K562 (cell line): ENCODE measurements around the gene PRDM12. TPM values are rescaled to one million over a fixed set of nuclear protein-coding genes. Genes with fewer than 3 reads are reported as not detected.

Source experiments
- ATAC-seq: fragments of 200-7000 bp; cut with Tn5 transposase; 3 replicates; pipeline ENCODE4 v1.9.1; 2020; ENCODE audit warnings: moderate library complexity
- BruUV-seq: library from RNA; stranded (reverse); fragments of 400-500 nt; replicated peaks from 2 replicates; lab custom pipeline; 2021; lab: Mats Ljungman, UMichigan
- CTCF ChIA-PET: fragments of 300-600 bp; formaldehyde crosslinking; extraction: SDS; loops from one replicate; lab custom pipeline; 2021; ENCODE audit warnings: low intra/inter-chr PET ratio; lab: Yijun Ruan, JAX
- POLR2A ChIA-PET: fragments of 300-600, 350-650 bp; sonication (Branson Sonifier 250); formaldehyde crosslinking; extraction: SDS; loops from one replicate; lab custom pipeline; 2021; ENCODE audit warnings: antibody characterized with exemption, inconsistent platforms; lab: Yijun Ruan, JAX
- DNase-seq, 4 experiments: peaks; one replicate each; pipeline versions ENCODE4 v3.0.0 to v3.0.0-alpha.2; 2011 to 2018; ENCODE audit warnings: low spot score in 3 of 4, mixed read lengths in 3 of 4; ENCODE audit errors: extremely low read depth in 1 of 4
- FAIRE-seq: peaks from 2 replicates; lab custom pipeline; 2011; peaks lifted over from hg19 to GRCh38; lab: Jason Lieb, UNC
- H2AFZ ChIP-seq: 2 replicates; pipeline ENCODE4 v1.6.0; 2011; ENCODE audit warnings: low read depth, low read length, control low read depth, inconsistent platforms
- H3K27ac ChIP-seq: fragments of 200-600 bp; 3 replicates; pipeline ENCODE4 v1.8.0; 2011; ENCODE audit warnings: low read depth, mild to moderate bottlenecking, control low read depth, inconsistent platforms, low read length, moderate library complexity, mixed read lengths; ENCODE audit errors: extremely low read depth
- H3K27me3 ChIP-seq, 2 experiments: fragments of 300-600 bp in 1 of 2; 2 replicates in 1 of 2; 3 replicates in 1 of 2; pipeline versions ENCODE4 v1.6.0 to v1.8.0; 2011; ENCODE audit warnings: inconsistent platforms in 2 of 2, low read length in 2 of 2, mild to moderate bottlenecking in 1 of 2, mixed read lengths in 1 of 2, moderate library complexity in 1 of 2; ENCODE audit not compliant: control insufficient read depth in 2 of 2, insufficient read depth in 2 of 2
- H3K36me3 ChIP-seq: fragments of 300-600 bp; 3 replicates; pipeline ENCODE4 v1.8.0; 2011; ENCODE audit warnings: mild to moderate bottlenecking, low read length, inconsistent platforms; ENCODE audit not compliant: control insufficient read depth, insufficient read depth
- H3K4me1 ChIP-seq, 2 experiments: fragments of 200-600 bp in 1 of 2; replicated peaks in 1 of 2; 2 replicates in 1 of 2; 3 replicates in 1 of 2; pipeline versions ENCODE4 v1.5.1 to v1.8.0; 2011; ENCODE audit warnings: inconsistent platforms in 2 of 2, low read length in 2 of 2, mild to moderate bottlenecking in 1 of 2, mixed read lengths in 1 of 2, moderate library complexity in 1 of 2; ENCODE audit not compliant: control insufficient read depth in 2 of 2, insufficient read depth in 2 of 2
- H3K4me2 ChIP-seq: 2 replicates; pipeline ENCODE4 v1.6.1; 2011; ENCODE audit warnings: low read length, control low read depth, inconsistent platforms, mixed read lengths; ENCODE audit not compliant: insufficient read depth
- H3K4me3 ChIP-seq: fragments of 200-600 bp; sonication (generic), shearing (Covaris generic); 2 replicates; pipeline ENCODE4 v1.5.1; 2016; ENCODE audit warnings: control low read depth, inconsistent platforms
- H3K79me2 ChIP-seq: fragments of 200-600 bp; 3 replicates; pipeline ENCODE4 v1.8.0; 2011; ENCODE audit warnings: low read length, inconsistent platforms; ENCODE audit not compliant: control insufficient read depth, insufficient read depth
- H3K9ac ChIP-seq, 2 experiments: 2 replicates each; pipeline versions ENCODE4 v1.6.0 to v1.6.1; 2011; ENCODE audit warnings: low read depth in 2 of 2, low read length in 2 of 2, control low read depth in 1 of 2, inconsistent platforms in 1 of 2, mild to moderate bottlenecking in 1 of 2, mixed read lengths in 1 of 2; ENCODE audit not compliant: insufficient read depth in 1 of 2
- H3K9me1 ChIP-seq: one replicate; pipeline ENCODE4 v1.6.0; 2011; ENCODE audit warnings: inconsistent platforms, mild to moderate bottlenecking, low read length, moderate library complexity; ENCODE audit not compliant: control insufficient read depth, insufficient read depth
- H3K9me3 ChIP-seq: replicated peaks from 2 replicates; pipeline ENCODE4 v1.5.1; 2011; ENCODE audit warnings: low read depth, low read length, inconsistent platforms; ENCODE audit not compliant: control insufficient read depth, insufficient read depth
- H4K20me1 ChIP-seq: replicated peaks from 2 replicates; pipeline ENCODE4 v1.6.1; 2011; ENCODE audit warnings: low read length, inconsistent platforms, mixed read lengths; ENCODE audit not compliant: control insufficient read depth, insufficient read depth
- CEBPG ChIP-seq, 3 experiments: fragments of 200-800 bp in 1 of 3; sonication (Bioruptor generic) in 1 of 3; sonication (generic) in 1 of 3; formaldehyde crosslinking in 1 of 3; IDR thresholded peaks in 2 of 3; conservative IDR thresholded peaks in 1 of 3; 2 replicates each; pipeline versions ENCODE4 v1.6.1 to v1.8.0; 2016 to 2022; ENCODE audit warnings: missing compliant biosample characterization in 2 of 3, missing genetic modification characterization in 2 of 3, mild to moderate bottlenecking in 1 of 3, missing genetic modification reagents in 1 of 3
- ZKSCAN3 ChIP-seq: fragments of 250-450 bp; sonication (Bioruptor Pico); IDR thresholded peaks from 2 replicates; pipeline ENCODE4 v1.4.0; 2020
- ZNF316 ChIP-seq: fragments of 450-650 bp; IDR thresholded peaks from 2 replicates; pipeline ENCODE4 v1.6.1; 2016
- ZNF766 ChIP-seq: fragments of 200-800 bp; sonication (Bioruptor generic); conservative IDR thresholded peaks from 2 replicates; pipeline ENCODE4 v1.6.1; 2016; ENCODE audit warnings: missing genetic modification characterization, missing compliant biosample characterization
- WGBS: fragments of 100-300 bp; shearing (Covaris generic); methylation state at CpG from one replicate; pipeline ENCODE4 v1.1.6; 2016; ENCODE audit warnings: low coverage, mixed read lengths; ENCODE audit not compliant: insufficient coverage; ENCODE audit errors: missing lambda C conversion rate; 5-methylcytosine and 5-hydroxymethylcytosine counted together
- in situ Hi-C: fragments of 300-500 bp; cut with MboI; formaldehyde crosslinking; loops from 4 replicates; pipeline ENCODE4 v1.15.0; 2018; ENCODE audit warnings: inconsistent platforms, mixed read lengths
- intact Hi-C: fragments of 100-400 bp; cut with micrococcal nuclease; formaldehyde crosslinking; loops from 2 replicates; pipeline ENCODE4 v1.14.2; 2022
- polyA plus RNA-seq, 8 experiments: library from polyadenylated mRNA; depleted of rRNA in 4 of 8; stranded (reverse) in 5 of 8; unstranded in 3 of 8; fragments of >200 nt; fragmentation: Nextera tagmentation in 2 of 8; fragmentation: Illumina TruSeq in 1 of 8; extraction: Ambion mirVana in 2 of 8; extraction: Trizol in 1 of 8; gene quantifications; 2 replicates each; pipeline versions ENCODE4 v1.2.1 to v1.2.3, GENCODE V29; 2011 to 2014; ENCODE audit warnings: inconsistent platforms in 1 of 8, missing spikeins in 1 of 8
- total RNA-seq, 7 experiments: library from RNA; depleted of rRNA in 6 of 7; stranded (reverse); fragments of >200 nt in 6 of 7; fragmentation: Illumina TruSeq in 2 of 7; extraction: Trizol in 2 of 7; gene quantifications; 2 replicates each; pipeline versions ENCODE4 v1.2.1 to v1.2.3, GENCODE V29; 2011 to 2021; ENCODE audit warnings: low replicate concordance in 1 of 7

PRDM12 gene
- total and polyA plus RNA-seq, 9 of the 15 experiments (the other 6 are each of a cell fraction or from before 2014, with no cell fraction given), result 0.04 to 0.22 (median 0.07) TPM; not detected in 3

GRCh38 chr9:130698514-130698913 is 34.1 kb downstream of the PRDM12 start:
- Histone ChIP-seq H3K79me2 (peaks cover 57% of the 10 kb centered on the region), H3K27me3 (no peaks in the 10 kb centered on the region), H3K36me3 (peaks cover 80% of the 10 kb centered on the region), H3K9me1 (peaks cover 3% of the 10 kb centered on the region), H3K9ac (no peak overlapping the region), H3K4me3 (no peak overlapping the region), H3K4me2 (no peak overlapping the region), H2AFZ (no peak overlapping the region), H3K9me3 (no peaks in the 10 kb centered on the region), H3K4me1 (peaks cover 6% of the 10 kb centered on the region in 2 experiments; a peak in 3 of 5 replicates), H4K20me1 (peaks cover 14% of the 10 kb centered on the region), H3K27ac (no peak overlapping the region)
- POLR2A ChIA-PET, result interaction anchor here (2.0 kb wide), 1 partner anchor 8 kb away, joined by 5 read pairs; no protein-coding TSS in a partner anchor
- FAIRE-seq, result no peak
- CTCF ChIA-PET, result no interaction called here
- no peak for TF ChIP-seq ZKSCAN3 (CRISPR knock-in tag)
- no TSS peak for BruUV-seq
- no peak for ATAC-seq
- 90% methylated on average over 3 of the region's 3 CpGs for WGBS
- in situ Hi-C loops, result loop anchor here (25.0 kb wide), 1 partner anchor 561 kb away; no protein-coding TSS in a partner anchor
- intact Hi-C loops, result no loop called here
- DNase-seq, result no peak

- intact Hi-C loops, result no loop called here
- Histone ChIP-seq H3K79me2 (peaks cover 52% of the 10 kb centered on the region), H3K9me3 (no peaks in the 10 kb centered on the region), H3K4me3 (no peak overlapping the region), H3K9me1 (peaks cover 3% of the 10 kb centered on the region), H4K20me1 (peaks cover 14% of the 10 kb centered on the region), H3K36me3 (peaks cover 85% of the 10 kb centered on the region), H3K27ac (no peak overlapping the region), H2AFZ (no peak overlapping the region), H3K27me3 (no peaks in the 10 kb centered on the region), H3K4me1 (peaks cover 6% of the 10 kb centered on the region in 2 experiments; a peak in 3 of 5 replicates), H3K9ac (no peak overlapping the region), H3K4me2 (no peak overlapping the region)
- CTCF ChIA-PET, result no interaction called here
- POLR2A ChIA-PET, result interaction anchor here (0.7 to 2.0 kb wide), 3 partner anchors 9 to 239 kb away, joined by 3 to 5 read pairs (median 3); no protein-coding TSS in a partner anchor
- in situ Hi-C loops, result loop anchor here (25.0 kb wide), 1 partner anchor 562 kb away; no protein-coding TSS in a partner anchor
- WGBS, result 80% methylated on average over 2 of the region's 2 CpGs
- ATAC-seq (no peak), FAIRE-seq (no peak), DNase-seq (no peak)
- no TSS peak for BruUV-seq
- TF ChIP-seq ZNF766 (CRISPR knock-in tag), result 0 out of 2 replicates have a peak, but pooled peaks have one; percentile 50
- TF ChIP-seq ZNF316, result no peak
- TF ChIP-seq CEBPG (CRISPR knock-in tag; IDR thresholded peaks at IDR 0.05), result no peak
- TF ChIP-seq CEBPG (tag; conservative IDR thresholded peaks at IDR 0.05 in 1 of 2, IDR thresholded peaks at IDR 0.05 in 1 of 2), result no peak
Measured at GRCh38 chr9:130699047-130699446, 34.7 kb downstream of the PRDM12 start.
